Neural crest cell (in vitro differentiated cells): ENCODE results near the gene CDH23. TPM values are rescaled to one million over a fixed set of nuclear protein-coding genes. Genes with fewer than 3 reads are reported as not detected.

ENCODE experiments used
- DNase-seq: peaks from one replicate; pipeline ENCODE4 v3.0.0; 2021; ENCODE audit warnings: low read depth, mixed read lengths, low spot score
- H3K27ac Mint-ChIP-seq: one replicate; pipeline ENCODE4 v1.8.0; 2021; ENCODE audit warnings: mild to moderate bottlenecking, mixed read lengths; ENCODE audit not compliant: unreplicated experiment
- H3K27me3 Mint-ChIP-seq: 2 replicates; pipeline ENCODE4 v1.8.0; 2021; ENCODE audit warnings: low read depth, mild to moderate bottlenecking, mixed read lengths
- H3K36me3 Mint-ChIP-seq: 2 replicates; pipeline ENCODE4 v1.8.0; 2021; ENCODE audit warnings: low read depth, mild to moderate bottlenecking, mixed read lengths
- H3K4me1 Mint-ChIP-seq: 2 replicates; pipeline ENCODE4 v1.8.0; 2021; ENCODE audit warnings: mixed read lengths
- H3K4me3 Mint-ChIP-seq: one replicate; pipeline ENCODE4 v1.8.0; 2021; ENCODE audit warnings: mild to moderate bottlenecking, mixed read lengths
- H3K9me3 Mint-ChIP-seq: 2 replicates; pipeline ENCODE4 v1.8.0; 2021; ENCODE audit warnings: mixed read lengths
- total RNA-seq: library from RNA; stranded (reverse); gene quantifications from 2 replicates; pipeline ENCODE4 v1.2.1, GENCODE V29; 2021
- TF ChIP-seq, protein P1 (sequence below): fragments of 200-600 bp; sonication (generic); conservative IDR thresholded peaks from 2 replicates; pipeline ENCODE4 v1.5.0; 2021; ENCODE audit warnings: antibody characterized with exemption, mild to moderate bottlenecking

CDH23 gene
- total RNA-seq, 1 donor from 2014 or later, result 2.6 TPM

DNA sequence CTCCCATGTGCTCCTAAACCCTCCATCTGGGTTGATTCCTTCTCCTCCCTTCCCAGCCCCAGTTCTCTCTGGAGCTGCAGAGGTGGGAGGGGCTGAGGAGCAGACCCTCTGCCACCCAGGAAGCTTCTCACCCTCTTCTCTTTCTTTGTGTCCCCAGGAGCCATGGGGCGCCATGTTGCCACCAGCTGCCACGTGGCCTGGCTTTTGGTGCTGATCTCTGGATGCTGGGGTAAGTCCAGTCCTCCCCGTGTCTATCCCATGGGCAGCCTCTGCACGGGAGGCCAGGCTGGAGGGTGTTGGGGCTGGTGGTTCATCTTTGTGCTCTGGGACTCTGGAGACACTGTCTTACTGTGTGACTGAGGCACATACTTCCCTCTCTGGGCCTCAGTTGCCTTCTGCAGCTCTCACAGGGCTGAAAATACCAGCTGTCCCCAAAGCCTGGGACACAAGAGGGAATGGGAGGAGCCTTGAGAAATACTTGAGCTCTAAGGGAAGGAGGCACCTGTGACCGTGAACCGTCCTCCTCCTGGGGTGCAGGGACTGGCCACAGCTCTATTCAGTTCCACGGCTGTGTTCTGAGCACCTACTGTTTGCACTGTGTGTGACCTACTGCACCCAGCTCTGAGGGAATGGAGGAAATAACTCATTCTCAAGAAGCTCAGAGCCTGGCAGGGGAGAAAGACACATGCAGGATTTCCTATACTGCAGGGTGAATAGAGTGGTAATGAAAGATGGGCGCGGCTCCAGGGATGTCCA is 43.1 kb downstream of the CDH23 start:
- TF ChIP-seq, protein P1, sequence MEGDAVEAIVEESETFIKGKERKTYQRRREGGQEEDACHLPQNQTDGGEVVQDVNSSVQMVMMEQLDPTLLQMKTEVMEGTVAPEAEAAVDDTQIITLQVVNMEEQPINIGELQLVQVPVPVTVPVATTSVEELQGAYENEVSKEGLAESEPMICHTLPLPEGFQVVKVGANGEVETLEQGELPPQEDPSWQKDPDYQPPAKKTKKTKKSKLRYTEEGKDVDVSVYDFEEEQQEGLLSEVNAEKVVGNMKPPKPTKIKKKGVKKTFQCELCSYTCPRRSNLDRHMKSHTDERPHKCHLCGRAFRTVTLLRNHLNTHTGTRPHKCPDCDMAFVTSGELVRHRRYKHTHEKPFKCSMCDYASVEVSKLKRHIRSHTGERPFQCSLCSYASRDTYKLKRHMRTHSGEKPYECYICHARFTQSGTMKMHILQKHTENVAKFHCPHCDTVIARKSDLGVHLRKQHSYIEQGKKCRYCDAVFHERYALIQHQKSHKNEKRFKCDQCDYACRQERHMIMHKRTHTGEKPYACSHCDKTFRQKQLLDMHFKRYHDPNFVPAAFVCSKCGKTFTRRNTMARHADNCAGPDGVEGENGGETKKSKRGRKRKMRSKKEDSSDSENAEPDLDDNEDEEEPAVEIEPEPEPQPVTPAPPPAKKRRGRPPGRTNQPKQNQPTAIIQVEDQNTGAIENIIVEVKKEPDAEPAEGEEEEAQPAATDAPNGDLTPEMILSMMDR, result no peak
- H3K4me1 Mint-ChIP-seq, result no peaks in the 10 kb centered on the region
- no peak overlapping the region for H3K4me3 Mint-ChIP-seq
- peak overlapping the region; percentile 50 for H3K27ac Mint-ChIP-seq
- H3K36me3 Mint-ChIP-seq, result no peaks in the 10 kb centered on the region
- DNase-seq, result no peak
- H3K9me3 Mint-ChIP-seq, result no peaks in the 10 kb centered on the region
- H3K27me3 Mint-ChIP-seq, result no peaks in the 10 kb centered on the region

DNA sequence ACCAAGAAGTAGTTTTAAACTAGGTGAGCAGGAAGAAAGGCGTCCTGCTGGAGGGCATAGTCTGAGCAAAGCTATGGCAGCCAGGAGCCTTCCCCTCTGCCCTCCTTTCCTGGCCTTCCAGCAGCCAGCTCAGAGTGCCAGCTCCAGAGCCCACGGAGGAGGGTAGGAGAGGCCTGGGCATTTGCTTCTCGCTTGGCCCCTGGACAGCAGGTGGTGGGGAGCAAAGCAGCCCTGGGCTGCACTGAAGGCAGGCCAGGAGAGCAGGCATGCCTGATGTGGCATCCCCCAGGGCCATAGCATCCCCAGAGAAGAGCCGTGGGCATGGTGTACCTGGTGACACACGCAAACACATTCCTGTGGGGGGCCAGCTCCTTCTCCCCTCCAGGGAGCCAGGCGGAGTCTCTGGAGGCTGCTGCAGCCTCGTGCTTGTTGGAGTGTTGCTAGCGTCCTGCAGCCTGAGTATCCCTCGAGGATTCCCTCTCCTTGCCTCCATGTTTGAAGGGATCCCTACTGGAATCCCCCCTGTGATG is 43.9 kb downstream of the CDH23 start:
- no peak for DNase-seq

DNA sequence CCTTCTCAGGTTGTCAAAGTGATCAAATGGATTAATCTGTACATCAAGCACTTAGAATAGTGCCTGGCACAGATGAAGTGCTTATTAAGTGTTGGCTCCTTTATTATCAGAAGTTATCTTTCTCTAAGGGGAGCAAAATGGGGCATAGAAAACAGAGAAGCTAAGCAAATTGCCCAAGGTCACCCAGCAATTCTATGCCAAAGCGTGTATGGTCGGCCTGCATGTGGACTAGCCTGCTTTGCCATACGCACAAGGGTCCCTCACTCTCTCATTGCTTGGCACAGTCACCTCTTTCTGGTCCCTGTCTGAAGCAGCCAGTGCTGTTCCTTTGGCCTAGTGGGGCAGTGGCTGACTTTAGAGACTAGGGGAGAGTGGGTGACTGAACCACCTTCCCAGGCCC is 45.3 kb downstream of the CDH23 start:
- Mint-ChIP-seq H3K27ac (no peak overlapping the region), H3K27me3 (no peaks in the 10 kb centered on the region), H3K36me3 (no peaks in the 10 kb centered on the region), H3K4me1 (no peaks in the 10 kb centered on the region), H3K4me3 (no peak overlapping the region), H3K9me3 (no peaks in the 10 kb centered on the region)
- TF ChIP-seq, protein P1, result no peak
- DNase-seq, result no peak

More for the DNA sequence above, 43.9 kb downstream of the CDH23 start:
- Mint-ChIP-seq H3K27ac (no peak overlapping the region), H3K4me1 (no peaks in the 10 kb centered on the region), H3K9me3 (no peaks in the 10 kb centered on the region), H3K36me3 (no peaks in the 10 kb centered on the region), H3K27me3 (no peaks in the 10 kb centered on the region), H3K4me3 (no peak overlapping the region)
- TF ChIP-seq, protein P1, result no peak

DNA sequence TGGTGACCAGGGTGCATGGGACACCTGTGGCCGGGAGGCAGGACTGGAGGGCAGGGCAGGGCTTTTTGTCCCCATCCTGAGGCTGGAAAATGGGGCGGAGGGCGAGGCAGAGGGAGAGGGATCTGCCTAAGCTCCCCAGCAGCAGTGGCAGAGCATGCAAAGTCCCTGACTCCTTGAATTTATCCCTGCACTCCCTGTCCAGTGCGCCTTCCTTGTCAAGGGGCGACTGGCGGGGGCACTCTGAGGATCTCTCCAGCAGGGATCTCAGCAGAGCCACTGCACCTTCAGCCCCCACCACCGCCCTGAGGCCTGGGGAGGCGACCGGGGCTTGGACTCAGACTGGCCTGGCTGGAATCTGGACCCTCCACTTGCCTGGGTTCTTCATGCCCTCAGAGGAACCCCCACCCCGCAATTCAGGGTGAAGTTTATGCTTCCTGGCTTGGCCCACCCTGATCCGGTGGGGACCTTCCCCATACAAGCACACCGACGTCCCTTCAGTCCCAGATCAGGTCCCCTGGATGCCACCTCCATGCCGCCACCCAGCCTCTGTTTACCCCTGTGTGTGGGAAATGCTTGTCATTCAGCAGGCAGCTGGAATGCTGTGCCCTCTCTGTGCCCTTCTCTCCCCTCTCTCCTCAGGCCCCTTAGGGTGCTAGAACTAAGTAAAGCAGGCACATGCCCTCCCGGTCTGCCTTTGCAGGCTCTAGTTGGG is 46.3 kb downstream of the CDH23 start:
- no peak overlapping the region for H3K4me3 Mint-ChIP-seq
- no peak for DNase-seq
- H3K9me3 Mint-ChIP-seq, result no peaks in the 10 kb centered on the region
- TF ChIP-seq, protein P1, result no peak
- H3K4me1 Mint-ChIP-seq, result no peaks in the 10 kb centered on the region
- no peak overlapping the region for H3K27ac Mint-ChIP-seq
- H3K36me3 Mint-ChIP-seq, result no peaks in the 10 kb centered on the region
- no peaks in the 10 kb centered on the region for H3K27me3 Mint-ChIP-seq

DNA sequence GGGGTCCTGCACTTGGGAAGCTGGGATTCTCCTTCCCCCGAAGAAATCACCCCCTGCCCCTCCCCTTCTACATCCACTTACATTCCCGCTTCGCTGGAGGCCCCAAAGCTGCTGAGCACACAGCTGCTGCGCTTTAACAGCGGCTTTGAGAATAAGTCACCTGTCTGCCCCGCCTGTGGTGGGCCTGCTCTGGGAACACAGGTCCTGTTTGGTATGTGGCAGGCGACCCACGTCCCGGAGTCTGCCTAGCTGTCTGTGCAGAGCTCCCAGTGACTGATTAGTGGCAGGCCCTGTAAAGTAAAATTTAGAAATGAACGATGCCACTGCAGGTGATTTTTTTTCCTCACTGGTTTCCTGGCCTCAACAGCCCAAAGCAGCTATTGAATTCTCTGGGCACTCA is 47.0 kb downstream of the CDH23 start:
- TF ChIP-seq, protein P1, result no peak
- Mint-ChIP-seq H3K9me3 (no peaks in the 10 kb centered on the region), H3K27me3 (no peaks in the 10 kb centered on the region), H3K27ac (peak overlapping the region; percentile 57), H3K36me3 (no peaks in the 10 kb centered on the region), H3K4me3 (no peak overlapping the region), H3K4me1 (no peaks in the 10 kb centered on the region)
- DNase-seq, result no peak
